Neural progenitor cell (in vitro differentiated cells): Measurements from ENCODE around the gene SEMA4A. TPM values are rescaled to one million over a fixed set of nuclear protein-coding genes. Genes with fewer than 3 reads are reported as not detected.

Experiments
- DNase-seq: peaks from one replicate; pipeline ENCODE4 v3.0.0-alpha.2; 2016; ENCODE audit warnings: low spot score
- H2AFZ ChIP-seq: fragments of 200-600 bp; sonication (generic); replicated peaks from 2 replicates; pipeline ENCODE4 v1.6.1; 2016; ENCODE audit warnings: antibody characterized with exemption
- H3F3A ChIP-seq: fragments of 200-600 bp; sonication (generic); 2 replicates; pipeline ENCODE4 v1.6.1; 2016; ENCODE audit warnings: antibody characterized with exemption, low read depth
- H3K27ac ChIP-seq: fragments of 200-600 bp; sonication (generic); 2 replicates; pipeline ENCODE4 v1.5.1; 2016; ENCODE audit warnings: mild to moderate bottlenecking
- H3K27me3 ChIP-seq: fragments of 200-600 bp; sonication (generic); 2 replicates; pipeline ENCODE4 v1.6.1; 2016; ENCODE audit warnings: mild to moderate bottlenecking, moderate library complexity
- H3K36me3 ChIP-seq: fragments of 200-600 bp; sonication (generic); 2 replicates; pipeline ENCODE4 v1.5.1; 2016
- H3K4me1 ChIP-seq: fragments of 200-600 bp; sonication (generic); 2 replicates; pipeline ENCODE4 v1.6.1; 2016; ENCODE audit warnings: mixed run types
- H3K4me2 ChIP-seq: fragments of 200-600 bp; sonication (generic); 2 replicates; pipeline ENCODE4 v1.6.1; 2016
- H3K4me3 ChIP-seq: fragments of 200-600 bp; sonication (generic); 2 replicates; pipeline ENCODE4 v1.5.1; 2016
- H3K79me2 ChIP-seq: fragments of 200-600 bp; sonication (generic); 2 replicates; pipeline ENCODE4 v1.6.1; 2016; ENCODE audit warnings: low read depth
- H3K9ac ChIP-seq: fragments of 200-600 bp; sonication (generic); 2 replicates; pipeline ENCODE4 v1.6.1; 2016
- H3K9me3 ChIP-seq: fragments of 200-600 bp; sonication (generic); 2 replicates; pipeline ENCODE4 v1.5.1; 2016; ENCODE audit warnings: low read depth
- H4K20me1 ChIP-seq: fragments of 200-600 bp; sonication (generic); 2 replicates; pipeline ENCODE4 v1.6.1; 2016; ENCODE audit warnings: low read depth
- H3K27ac Mint-ChIP-seq: 3 replicates; pipeline ENCODE4 v1.8.0; 2021; ENCODE audit warnings: mixed read lengths
- H3K27me3 Mint-ChIP-seq: 2 replicates; pipeline ENCODE4 v1.8.0; 2022; ENCODE audit warnings: low read depth, mild to moderate bottlenecking, inconsistent platforms, moderate library complexity, mixed read lengths; ENCODE audit not compliant: insufficient read depth
- H3K36me3 Mint-ChIP-seq: 3 replicates; pipeline ENCODE4 v1.8.0; 2021; ENCODE audit warnings: mixed read lengths
- H3K4me1 Mint-ChIP-seq: 3 replicates; pipeline ENCODE4 v1.8.0; 2021; ENCODE audit warnings: mixed read lengths
- H3K4me3 Mint-ChIP-seq: 3 replicates; pipeline ENCODE4 v1.8.0; 2021; ENCODE audit warnings: mild to moderate bottlenecking, moderate library complexity, mixed read lengths
- H3K9me3 Mint-ChIP-seq: 3 replicates; pipeline ENCODE4 v1.8.0; 2020; ENCODE audit warnings: mixed read lengths
- CTCF ChIP-seq: fragments of 200-600 bp; sonication (generic); IDR thresholded peaks from 2 replicates; pipeline ENCODE4 v1.5.1; 2017; ENCODE audit warnings: antibody characterized with exemption, mild to moderate bottlenecking
- EZH2 ChIP-seq: fragments of 200-600 bp; sonication (generic); IDR thresholded peaks from 2 replicates; pipeline ENCODE4 v1.6.1; 2017; ENCODE audit warnings: antibody characterized with exemption, mild to moderate bottlenecking, moderate library complexity
- EZH2phosphoT487 ChIP-seq: fragments of 200-600 bp; sonication (generic); IDR thresholded peaks from 2 replicates; pipeline ENCODE4 v1.6.1; 2017; ENCODE audit warnings: antibody characterized with exemption
- total RNA-seq: library from RNA; depleted of rRNA; stranded (reverse); fragments of >200 nt; gene quantifications from 2 replicates; pipeline ENCODE4 v1.2.3, GENCODE V29; 2015; ENCODE audit warnings: low replicate concordance

Gene SEMA4A
- total RNA-seq, 1 donor from 2014 or later = 0.69 TPM

- no peaks in the 10 kb centered on the region for H3K27me3 ChIP-seq
- no peak overlapping the region for H3K9ac ChIP-seq
- H3K4me3 Mint-ChIP-seq = no peak overlapping the region
- peaks cover 9% of the 10 kb centered on the region for H3K4me1 Mint-ChIP-seq
- H4K20me1 ChIP-seq = peaks cover 9% of the 10 kb centered on the region
- H3K36me3 ChIP-seq = no peaks in the 10 kb centered on the region
- peak overlapping the region; percentile 26 for H3K27ac Mint-ChIP-seq
- no peak overlapping the region for H3K4me3 ChIP-seq
- H3K36me3 Mint-ChIP-seq = peaks cover 18% of the 10 kb centered on the region
- DNase-seq = no peak
- no peak for TF ChIP-seq CTCF
- TF ChIP-seq EZH2 = no peak
- TF ChIP-seq EZH2phosphoT487 = no peak
- H3K27me3 Mint-ChIP-seq = no peaks in the 10 kb centered on the region
- H3K4me2 ChIP-seq = no peak overlapping the region
- no peaks in the 10 kb centered on the region for H3K9me3 Mint-ChIP-seq
- peaks cover 57% of the 10 kb centered on the region for H3K79me2 ChIP-seq
- H2AFZ ChIP-seq = no peak overlapping the region
- no peak overlapping the region for H3K27ac ChIP-seq
- peaks cover 7% of the 10 kb centered on the region for H3K4me1 ChIP-seq
- peaks cover 6% of the 10 kb centered on the region for H3F3A ChIP-seq
- no peaks in the 10 kb centered on the region for H3K9me3 ChIP-seq
Measured at GRCh38 chr1:156217871-156218270, 64.5 kb downstream of the SEMA4A start.

- H3K27ac Mint-ChIP-seq = no peak overlapping the region
- H3K9ac ChIP-seq = no peak overlapping the region
- no peaks in the 10 kb centered on the region for H3K36me3 ChIP-seq
- H3K4me1 ChIP-seq = no peaks in the 10 kb centered on the region
- H3K27me3 Mint-ChIP-seq = no peaks in the 10 kb centered on the region
- H3F3A ChIP-seq = peaks cover 10% of the 10 kb centered on the region
- no peak overlapping the region for H3K4me3 ChIP-seq
- no peak for DNase-seq
- peaks cover 7% of the 10 kb centered on the region for H4K20me1 ChIP-seq
- no peaks in the 10 kb centered on the region for H3K9me3 Mint-ChIP-seq
- no peak overlapping the region for H2AFZ ChIP-seq
- no peaks in the 10 kb centered on the region for H3K9me3 ChIP-seq
- peaks cover under 1% of the 10 kb centered on the region for H3K4me1 Mint-ChIP-seq
- no peak overlapping the region for H3K4me3 Mint-ChIP-seq
- peaks cover 37% of the 10 kb centered on the region for H3K79me2 ChIP-seq
- peaks cover 19% of the 10 kb centered on the region for H3K36me3 Mint-ChIP-seq
- no peak overlapping the region for H3K27ac ChIP-seq
- H3K4me2 ChIP-seq = no peak overlapping the region
- no peak for TF ChIP-seq CTCF
- TF ChIP-seq EZH2phosphoT487 = no peak
- no peak for TF ChIP-seq EZH2
- H3K27me3 ChIP-seq = no peaks in the 10 kb centered on the region
Measured at GRCh38 chr1:156220226-156220625, 66.8 kb downstream of the SEMA4A start.

GRCh38 chr1:156221986-156222692 lies 68.8 kb downstream of the SEMA4A start:
- Mint-ChIP-seq H3K9me3 (no peaks in the 10 kb centered on the region), H3K4me3 (no peak overlapping the region), H3K27ac (no peak overlapping the region), H3K4me1 (peaks cover 4% of the 10 kb centered on the region), H3K27me3 (peaks cover 2% of the 10 kb centered on the region), H3K36me3 (peaks cover 22% of the 10 kb centered on the region)
- Histone ChIP-seq H3K79me2 (peaks cover 25% of the 10 kb centered on the region), H3K36me3 (peaks cover 5% of the 10 kb centered on the region), H3K27me3 (no peaks in the 10 kb centered on the region), H3K9me3 (no peaks in the 10 kb centered on the region), H2AFZ (no peak overlapping the region), H4K20me1 (peaks cover 11% of the 10 kb centered on the region), H3K27ac (no peak overlapping the region), H3F3A (peaks cover 10% of the 10 kb centered on the region), H3K9ac (no peak overlapping the region), H3K4me3 (no peak overlapping the region), H3K4me2 (no peak overlapping the region), H3K4me1 (no peaks in the 10 kb centered on the region)
- no peak for DNase-seq
- TF ChIP-seq EZH2 (no peak), CTCF (no peak)
